GM21786 (cell line): ENCODE data around the gene LORICRIN.

Source experiments
- ATAC-seq: cut with Tn5 transposase; IDR thresholded peaks from one replicate; pipeline ENCODE4 v1.9.1; 2021; ENCODE audit not compliant: unreplicated experiment

The LORICRIN gene

GRCh38 chr1:153293851-153294250 lies 34.4 kb downstream of the LORICRIN start:
- no peak for ATAC-seq

- no peak for ATAC-seq
Observed at GRCh38 chr1:153302308-153302707, 42.8 kb downstream of the LORICRIN start.

- no peak for ATAC-seq
Observed at GRCh38 chr1:153305682-153306081, 46.2 kb downstream of the LORICRIN start.

DNA sequence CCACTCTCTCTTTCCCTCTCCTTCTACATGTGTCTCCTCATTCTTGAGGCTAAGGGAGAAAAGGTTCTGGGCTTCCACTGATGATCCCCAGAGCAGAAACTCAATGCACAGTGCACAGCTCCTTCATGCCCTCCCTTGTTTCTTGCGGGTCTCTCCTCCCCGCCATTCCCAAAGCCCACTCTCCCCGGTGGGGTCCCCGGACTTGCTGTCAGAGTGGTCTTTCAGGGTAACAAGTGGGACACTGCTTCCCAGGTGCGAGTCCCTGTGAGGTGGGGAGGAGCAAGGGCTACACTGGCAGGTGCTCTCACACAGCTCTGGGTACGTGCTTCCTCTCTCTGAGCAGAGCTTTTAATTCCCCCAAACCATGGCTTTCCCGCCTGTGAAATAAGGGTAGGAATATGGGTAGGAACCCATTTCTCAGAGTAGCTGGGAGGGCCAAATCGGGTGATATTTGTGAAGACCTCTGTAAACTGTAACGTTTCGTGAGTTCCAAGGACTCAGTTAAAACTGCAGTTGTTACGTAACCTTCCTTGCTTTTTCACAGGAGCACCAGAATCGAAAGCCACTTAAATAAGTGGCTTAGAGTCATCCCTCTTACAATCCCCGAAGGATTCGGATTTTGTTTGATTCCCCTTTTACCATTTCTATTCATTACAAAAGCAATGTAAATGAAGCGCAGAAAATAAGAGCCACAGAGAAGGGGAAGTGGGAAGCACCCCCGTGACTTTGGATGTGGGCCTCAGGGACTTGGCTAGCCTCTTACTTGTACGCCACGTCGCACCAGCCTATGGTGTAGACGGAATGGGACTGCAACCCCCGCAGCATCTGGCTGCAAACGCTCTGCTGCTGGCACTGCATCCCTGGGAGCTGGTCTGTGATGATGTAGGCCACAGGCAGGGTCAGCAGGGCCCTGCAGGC lies 47.1 kb downstream of the LORICRIN start:
- ATAC-seq = no peak

DNA sequence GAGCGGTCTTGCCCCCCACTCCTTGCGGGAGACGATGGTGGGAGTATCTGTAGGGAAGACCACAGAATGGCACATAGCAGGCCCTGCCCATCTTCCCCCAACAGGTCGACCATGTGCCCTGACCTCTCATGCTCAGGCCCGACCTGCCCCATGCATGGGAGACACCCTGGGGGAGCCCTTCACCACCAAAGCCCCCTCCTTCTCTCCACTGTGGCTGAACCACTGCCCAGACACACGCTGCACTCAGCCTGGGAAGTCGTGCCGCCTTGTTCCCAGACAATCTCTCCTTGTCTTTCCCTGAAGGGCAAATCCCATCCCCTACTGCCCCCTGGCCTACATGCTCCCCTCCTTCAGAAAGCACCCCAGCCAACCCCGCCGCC lies 47.7 kb downstream of the LORICRIN start:
- no peak for ATAC-seq

- ATAC-seq = no peak
Observed at GRCh38 chr1:153308540-153308939, 49.1 kb downstream of the LORICRIN start.

DNA sequence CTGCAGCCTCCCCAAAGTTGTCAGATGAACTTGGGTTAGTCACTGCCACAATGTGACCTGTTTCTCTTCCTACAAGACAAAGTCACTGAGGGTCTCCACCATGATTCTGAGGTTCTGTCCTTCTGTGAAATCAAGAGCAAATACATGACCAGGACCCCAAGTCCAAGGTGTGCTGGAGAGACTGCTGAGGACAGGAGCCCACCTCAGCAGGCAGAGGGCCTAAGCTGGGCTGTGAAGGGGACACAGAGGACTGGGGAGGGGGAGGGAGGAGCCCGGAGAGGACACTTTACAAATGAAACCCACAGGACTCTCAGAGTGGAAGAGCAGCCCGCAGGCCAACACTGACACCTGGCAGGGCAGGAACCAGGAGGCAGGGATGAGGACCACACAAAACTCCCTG lies 50.0 kb downstream of the LORICRIN start:
- no peak for ATAC-seq

DNA sequence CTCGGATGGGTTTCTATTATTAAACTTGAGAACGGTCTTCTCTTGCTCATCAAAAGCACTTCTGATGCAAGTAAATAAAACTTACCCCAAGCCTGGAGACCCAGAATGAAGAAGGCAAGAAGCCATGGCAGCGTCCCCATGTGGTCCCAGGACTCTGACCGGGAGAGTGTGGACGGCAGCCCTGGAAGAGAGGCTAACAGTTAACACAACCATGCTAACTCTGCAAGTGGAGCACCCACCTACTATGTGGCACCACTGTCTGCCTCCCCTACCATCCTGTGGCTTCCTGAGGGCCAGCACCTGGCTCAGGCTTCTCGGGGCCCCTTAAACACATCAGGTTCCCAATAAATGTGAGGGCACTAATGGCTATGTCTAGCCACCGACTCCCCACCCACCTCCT lies 51.0 kb downstream of the LORICRIN start:
- ATAC-seq = no peak
